ENCODE results near the gene CST8.
A peak's percentile ranks its signal among the peaks of the same experiment; 100 is the strongest.

Gene CST8

GRCh38 chr20:23442436-23442835 lies 48.5 kb upstream of the CST8 start:
- POLR2A ChIA-PET: no interaction called here
- TF ChIP-seq KLF17 (tag by site-specific recombination; IDR thresholded peaks at IDR 0.05): no peak
- no peak for TF ChIP-seq ZNF112 (tag by site-specific recombination; IDR thresholded peaks at IDR 0.05)
- TF ChIP-seq ZNF362 (tag by site-specific recombination; IDR thresholded peaks at IDR 0.05): no peak
- no peak for TF ChIP-seq ZNF544 (tag by site-specific recombination; IDR thresholded peaks at IDR 0.05)
- no peak for TF ChIP-seq ZNF350 (tag by site-specific recombination; IDR thresholded peaks at IDR 0.05)
- TF ChIP-seq OVOL3 (tag by site-specific recombination; IDR thresholded peaks at IDR 0.05): no peak
- TF ChIP-seq MEIS1 (CRISPR knock-in tag; IDR thresholded peaks at IDR 0.05; ENCODE audit: borderline replicate concordance): no peak
- no peak for TF ChIP-seq ZNF132 (tag by site-specific recombination; IDR thresholded peaks at IDR 0.05; ENCODE audit: borderline replicate concordance)
- TF ChIP-seq SETDB1 (IDR thresholded peaks at IDR 0.05; ENCODE audit: insufficient read length, low read length): no peak
- no peak for TF ChIP-seq REST (tag by site-specific recombination; IDR thresholded peaks at IDR 0.05)
- no peak for TF ChIP-seq SP3 (tag by site-specific recombination; IDR thresholded peaks at IDR 0.05)
- no peak for TF ChIP-seq ZNF555 (tag by site-specific recombination; conservative IDR thresholded peaks at IDR 0.05)
- no peak for TF ChIP-seq ZNF629 (tag by site-specific recombination; IDR thresholded peaks at IDR 0.05)
- TF ChIP-seq ZNF621 (tag by site-specific recombination; IDR thresholded peaks at IDR 0.05): no peak
- TF ChIP-seq ZNF704 (tag by site-specific recombination; IDR thresholded peaks at IDR 0.05): no peak
- TF ChIP-seq ZNF341 (tag by site-specific recombination; IDR thresholded peaks at IDR 0.05; ENCODE audit: low read depth): no peak
- TF ChIP-seq ZNF660 (tag by site-specific recombination; IDR thresholded peaks at IDR 0.05): no peak
- TF ChIP-seq HOXA7 (CRISPR knock-in tag; IDR thresholded peaks at IDR 0.05; ENCODE audit: borderline replicate concordance): no peak
- no peak for TF ChIP-seq ZNF596 (tag by site-specific recombination; IDR thresholded peaks at IDR 0.05)
- TF ChIP-seq ZNF654 (tag by site-specific recombination; IDR thresholded peaks at IDR 0.05; ENCODE audit: low read depth): no peak
- no peaks in the 10 kb centered on the region for H3K4me1 ChIP-seq (ENCODE audit: control insufficient read depth, insufficient read depth, low read length)
- H3K27ac ChIP-seq (ENCODE audit: extremely low read depth, low read depth, low read length): no peak overlapping the region
- CTCF ChIA-PET: interaction anchor here (0.6 to 3.9 kb wide), 18 partner anchors 8 to 226 kb away, joined by 3 to 84 read pairs (median 4); partner anchors contain the start of genes CST9 and NAPB
- no peak overlapping the region for H3K4me3 ChIP-seq (ENCODE audit: low read depth, low read length)
- no peaks in the 10 kb centered on the region for H3K9me3 ChIP-seq (ENCODE audit: control insufficient read depth, insufficient read depth, low read depth, low read length)
- no peaks in the 10 kb centered on the region for H3K36me3 ChIP-seq (ENCODE audit: control insufficient read depth in 2 of 2, insufficient read depth in 1 of 2, low read length in 2 of 2)

GRCh38 chr20:23444859-23445258 lies 46.1 kb upstream of the CST8 start:
- Histone ChIP-seq H3K27ac (ENCODE audit: extremely low read depth, low read depth, low read length) (no peak overlapping the region), H3K4me1 (ENCODE audit: control insufficient read depth, insufficient read depth, low read length) (no peaks in the 10 kb centered on the region), H3K36me3 (ENCODE audit: control insufficient read depth in 2 of 2, insufficient read depth in 1 of 2, low read length in 2 of 2) (no peaks in the 10 kb centered on the region), H3K4me3 (ENCODE audit: low read depth, low read length) (no peak overlapping the region), H3K9me3 (ENCODE audit: control insufficient read depth, insufficient read depth, low read depth, low read length) (no peaks in the 10 kb centered on the region)
- ChIA-PET POLR2A (no interaction called here), CTCF (interaction anchor here (0.6 to 3.9 kb wide), 4 partner anchors 24 to 162 kb away, joined by 4 to 84 read pairs (median 11); partner anchors contain the start of genes CST9 and NAPB)
- no peak for TF ChIP-seq ZNF704 (tag by site-specific recombination; IDR thresholded peaks at IDR 0.05)
- no peak for TF ChIP-seq ZNF664 (tag by site-specific recombination; IDR thresholded peaks at IDR 0.05)
- peak; percentile 81 for TF ChIP-seq ZFHX2 (tag by site-specific recombination; conservative IDR thresholded peaks at IDR 0.05)
- TF ChIP-seq YY2 (tag by site-specific recombination; IDR thresholded peaks at IDR 0.05): no peak
- no peak for TF ChIP-seq ELK4 (IDR thresholded peaks at IDR 0.05; ENCODE audit: borderline replicate concordance, low read depth, low read length)
- no peak for TF ChIP-seq ZNF747 (tag by site-specific recombination; IDR thresholded peaks at IDR 0.05)
- peak; percentile 64; the same call in 1 of the 2 replicates for TF ChIP-seq EGR2 (tag by site-specific recombination; IDR thresholded peaks at IDR 0.05; ENCODE audit: low read depth)
- no peak for TF ChIP-seq SP2 (tag by site-specific recombination; IDR thresholded peaks at IDR 0.05)
- TF ChIP-seq FEZF1 (tag by site-specific recombination; IDR thresholded peaks at IDR 0.05): no peak
- no peak for TF ChIP-seq SCRT1 (tag by site-specific recombination; IDR thresholded peaks at IDR 0.05; ENCODE audit: borderline replicate concordance)

Data from HEK293 (cell line).